HG02938 (cell line): ENCODE measurements around the gene PCSK5.

Experiments
- ATAC-seq: cut with Tn5 transposase; IDR thresholded peaks from one replicate; pipeline ENCODE4 v1.9.1; 2021; ENCODE audit warnings: mild to moderate bottlenecking, moderate library complexity; ENCODE audit not compliant: unreplicated experiment

Gene PCSK5

GRCh38 chr9:76176171-76176570 lies 285.7 kb downstream of the PCSK5 start:
- ATAC-seq, result no peak

GRCh38 chr9:76177931-76178330 lies 287.5 kb downstream of the PCSK5 start:
- ATAC-seq, result no peak

DNA sequence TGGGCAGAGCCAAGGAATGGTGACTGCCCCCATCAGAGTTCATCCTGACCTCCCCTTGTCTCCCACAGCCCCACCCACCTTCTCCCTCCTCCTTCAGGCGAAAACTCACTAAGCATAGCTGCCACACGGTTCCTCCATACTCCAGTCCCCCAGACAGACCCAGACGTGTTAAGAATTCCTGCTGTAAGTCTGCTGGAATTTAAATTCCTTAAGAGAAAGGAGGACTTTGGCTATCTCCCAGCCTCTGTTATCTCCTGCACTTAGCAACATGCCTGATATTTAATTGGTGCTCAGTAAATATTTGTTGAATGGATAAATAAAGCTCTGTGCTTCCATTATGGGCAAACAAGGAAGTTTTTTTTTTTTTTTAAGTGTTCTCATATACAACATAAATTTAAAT lies 290.1 kb downstream of the PCSK5 start:
- ATAC-seq, result no peak

- no peak for ATAC-seq
These were observed 290.7 kb downstream of the PCSK5 start for GRCh38 chr9:76181020-76181641.

GRCh38 chr9:76181781-76182180 lies 291.3 kb downstream of the PCSK5 start:
- no peak for ATAC-seq

DNA sequence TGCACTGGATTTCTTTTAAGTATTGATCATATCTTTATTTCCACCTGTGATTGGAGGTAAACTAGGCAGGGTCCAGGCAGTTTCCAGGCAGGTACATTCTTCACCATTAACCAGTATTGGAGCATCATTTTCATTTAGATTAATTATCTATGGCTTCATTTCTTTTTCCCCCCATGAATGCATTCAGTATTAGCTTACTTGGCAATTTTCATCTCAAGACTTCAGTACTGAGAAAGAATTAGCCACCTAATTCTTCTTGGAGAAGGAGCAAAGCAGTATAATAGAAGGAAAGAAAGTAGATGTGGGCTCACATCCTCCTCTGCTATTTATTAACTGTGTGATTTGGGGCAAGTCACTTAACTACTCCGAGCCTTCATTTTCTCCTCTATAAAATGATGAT lies 295.0 kb downstream of the PCSK5 start:
- no peak for ATAC-seq

GRCh38 chr9:76188286-76188685 lies 297.8 kb downstream of the PCSK5 start:
- ATAC-seq, result no peak

DNA sequence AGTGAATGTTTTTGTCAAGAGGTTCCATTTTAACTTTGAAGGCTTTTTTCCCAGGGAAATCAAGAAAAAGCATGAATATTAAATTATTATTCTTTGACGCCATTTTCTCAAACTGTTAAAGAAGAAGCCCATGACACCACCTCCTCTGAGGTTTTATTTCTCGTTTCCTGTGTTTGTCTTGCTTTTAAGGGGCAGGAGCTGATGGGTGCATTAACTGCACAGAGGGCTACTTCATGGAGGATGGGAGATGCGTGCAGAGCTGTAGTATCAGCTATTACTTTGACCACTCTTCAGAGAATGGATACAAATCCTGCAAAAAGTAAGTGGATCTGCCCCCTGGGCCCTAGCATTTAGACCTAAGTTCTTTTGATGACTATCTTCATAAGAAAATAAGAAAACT lies 298.4 kb downstream of the PCSK5 start:
- no peak for ATAC-seq

- no peak for ATAC-seq
These were observed 301.0 kb downstream of the PCSK5 start for GRCh38 chr9:76191493-76191892.

DNA sequence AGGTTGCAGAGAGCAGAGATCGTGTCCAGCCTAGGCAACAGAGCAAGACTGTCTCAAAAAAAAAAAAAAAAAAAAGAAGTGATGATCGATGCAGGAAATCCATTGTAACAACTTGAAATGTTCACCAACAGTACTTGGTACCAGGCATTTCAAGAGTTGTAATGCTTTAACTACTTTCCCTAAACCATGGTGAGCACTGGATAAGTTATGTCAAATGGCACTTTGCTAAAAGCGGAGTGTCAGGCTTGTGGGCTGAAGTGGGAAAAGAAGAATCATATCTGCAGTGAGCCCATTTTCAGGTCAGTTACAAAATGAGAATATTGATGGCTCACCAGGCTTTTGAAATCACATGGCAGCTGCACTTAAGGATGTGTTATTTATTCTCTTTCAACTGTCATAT lies 301.5 kb downstream of the PCSK5 start:
- ATAC-seq, result no peak

DNA sequence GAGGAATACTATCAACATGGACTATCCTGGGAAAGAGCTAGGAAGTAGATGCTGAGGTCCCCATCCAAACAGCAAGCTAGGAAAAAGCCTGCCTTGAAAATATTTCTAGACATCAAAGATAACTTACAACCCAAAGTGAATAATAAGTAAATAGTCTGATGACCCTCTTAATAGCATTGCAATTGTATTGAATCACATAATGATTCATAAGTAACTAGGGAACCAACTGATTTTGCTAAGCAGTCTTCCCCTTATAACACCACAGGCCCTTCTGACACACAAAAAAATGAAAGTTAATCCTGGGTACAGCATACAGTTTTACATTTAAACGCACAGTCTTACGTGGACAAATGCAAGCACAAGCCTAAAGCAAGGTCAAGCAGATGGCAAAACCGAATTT lies 304.4 kb downstream of the PCSK5 start:
- ATAC-seq, result no peak

GRCh38 chr9:76198336-76198735 lies 307.9 kb downstream of the PCSK5 start:
- ATAC-seq, result no peak

DNA sequence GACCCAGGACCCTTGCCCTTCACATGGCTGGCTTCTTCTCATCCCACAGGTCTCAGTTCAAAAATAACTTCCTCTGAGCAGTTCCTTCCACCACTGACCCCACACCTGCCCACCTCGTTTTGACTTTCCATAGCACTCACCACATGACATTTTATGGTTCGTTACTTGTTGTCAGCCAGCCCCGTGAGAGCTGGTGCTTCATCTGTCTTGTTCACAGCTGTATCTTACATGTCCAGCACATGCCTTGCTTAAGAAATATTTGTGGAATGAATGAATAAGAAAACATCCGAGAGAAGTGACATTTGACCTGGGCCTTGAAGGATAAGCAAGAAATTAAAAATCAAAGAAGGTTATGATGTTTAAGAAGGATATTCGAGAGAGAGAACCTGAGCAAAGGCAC lies 309.8 kb downstream of the PCSK5 start:
- ATAC-seq, result no peak

DNA sequence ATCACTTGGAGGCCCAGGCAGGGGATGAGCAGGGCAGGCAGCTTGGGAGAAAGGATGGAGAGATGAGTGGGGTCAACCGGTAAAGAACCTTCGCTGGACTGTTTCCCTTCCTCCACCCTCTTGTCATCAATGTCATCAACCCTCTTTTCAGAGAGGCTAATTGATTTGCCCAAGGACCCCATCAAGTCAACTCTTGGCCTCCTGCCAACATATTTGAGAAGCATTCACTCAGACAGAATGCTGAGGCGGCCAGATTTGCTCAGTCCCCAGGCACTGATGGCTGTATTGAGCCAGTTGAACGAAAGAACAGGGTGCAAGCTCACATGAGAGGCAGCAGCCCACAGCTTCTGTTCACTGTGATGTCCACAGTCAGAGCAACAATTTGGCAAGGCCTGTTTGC lies 310.3 kb downstream of the PCSK5 start:
- ATAC-seq, result no peak

- no peak for ATAC-seq
These were observed 312.9 kb downstream of the PCSK5 start for GRCh38 chr9:76203373-76203772.

GRCh38 chr9:76206821-76207220 lies 316.3 kb downstream of the PCSK5 start:
- no peak for ATAC-seq

GRCh38 chr9:76213751-76214150 lies 323.3 kb downstream of the PCSK5 start:
- no peak for ATAC-seq

DNA sequence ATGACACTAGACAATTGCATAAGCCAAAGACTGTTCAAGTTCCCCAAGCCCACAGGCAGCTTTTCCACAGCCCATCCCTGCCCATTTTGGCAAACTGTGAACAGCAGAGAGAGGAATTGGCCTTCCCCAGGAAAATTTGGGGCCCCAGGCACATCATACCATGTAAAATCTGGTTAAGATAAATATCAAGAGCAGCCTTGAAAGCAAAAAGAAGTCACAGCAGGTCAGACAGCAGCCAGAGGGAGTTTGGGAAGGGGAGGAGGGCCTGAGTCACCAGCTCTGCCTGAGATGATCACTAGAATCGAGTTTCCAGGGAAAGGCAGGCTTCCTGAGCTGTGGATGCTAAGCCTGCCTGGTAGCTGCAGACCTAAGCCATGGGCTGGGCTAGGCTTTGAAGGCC lies 324.6 kb downstream of the PCSK5 start:
- ATAC-seq, result no peak

DNA sequence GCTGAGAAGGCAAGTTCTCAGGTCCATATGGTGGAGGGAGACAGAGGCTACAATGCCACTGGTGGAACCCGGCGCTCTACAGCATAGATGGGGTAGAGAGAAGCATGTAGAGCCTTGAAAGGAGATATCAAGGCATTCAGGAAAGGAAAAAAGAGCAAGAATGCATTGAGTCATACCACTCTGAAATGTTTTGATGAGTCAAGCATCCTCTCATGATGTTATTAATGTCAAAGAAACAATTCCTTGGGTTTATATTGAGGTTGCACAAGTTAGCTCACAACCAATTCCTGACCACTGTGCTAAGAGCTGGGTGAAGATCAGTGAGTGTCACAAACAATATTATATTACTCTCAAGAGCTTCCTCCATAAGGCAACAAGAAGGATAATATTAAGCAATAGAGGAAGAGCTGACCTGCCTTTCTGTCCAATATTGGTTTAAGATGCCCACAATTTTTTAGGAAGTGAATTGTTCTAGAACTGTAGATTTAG lies 325.7 kb downstream of the PCSK5 start:
- ATAC-seq, result no peak

DNA sequence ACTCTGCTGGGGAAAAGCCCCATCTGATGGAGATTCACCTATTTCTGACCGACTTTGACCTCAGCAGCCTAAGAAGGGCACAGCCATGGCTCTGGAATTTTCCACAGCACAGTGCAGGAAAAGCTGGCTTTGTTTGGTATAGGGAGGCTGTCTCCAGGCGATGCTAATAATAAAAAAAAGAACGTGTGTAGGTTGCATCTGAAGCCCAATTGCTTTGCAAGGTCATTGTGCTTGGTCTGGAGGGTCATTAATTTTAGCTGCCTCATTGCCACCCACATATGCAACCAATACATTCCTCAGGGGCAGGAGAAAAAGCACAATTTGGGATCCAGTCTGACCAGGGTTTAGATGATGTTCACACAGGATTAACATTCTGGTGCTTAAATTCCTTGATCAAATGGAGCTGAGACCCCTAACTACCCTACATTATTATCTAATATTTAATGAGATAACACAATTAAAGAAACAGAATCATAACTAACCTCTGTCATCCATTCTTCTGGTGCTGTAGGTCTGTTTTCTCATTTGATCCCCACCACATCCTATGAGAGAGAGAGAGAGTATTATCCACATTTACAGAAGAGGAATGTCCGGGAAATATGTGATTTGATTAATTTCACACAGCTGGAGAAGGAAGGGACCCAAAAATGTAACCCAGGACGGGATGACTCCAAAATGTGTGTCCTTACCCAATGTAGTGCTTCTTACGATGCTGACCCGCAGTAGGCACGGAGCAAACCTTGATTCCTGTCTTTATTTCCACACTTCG lies 327.8 kb downstream of the PCSK5 start:
- no peak for ATAC-seq

DNA sequence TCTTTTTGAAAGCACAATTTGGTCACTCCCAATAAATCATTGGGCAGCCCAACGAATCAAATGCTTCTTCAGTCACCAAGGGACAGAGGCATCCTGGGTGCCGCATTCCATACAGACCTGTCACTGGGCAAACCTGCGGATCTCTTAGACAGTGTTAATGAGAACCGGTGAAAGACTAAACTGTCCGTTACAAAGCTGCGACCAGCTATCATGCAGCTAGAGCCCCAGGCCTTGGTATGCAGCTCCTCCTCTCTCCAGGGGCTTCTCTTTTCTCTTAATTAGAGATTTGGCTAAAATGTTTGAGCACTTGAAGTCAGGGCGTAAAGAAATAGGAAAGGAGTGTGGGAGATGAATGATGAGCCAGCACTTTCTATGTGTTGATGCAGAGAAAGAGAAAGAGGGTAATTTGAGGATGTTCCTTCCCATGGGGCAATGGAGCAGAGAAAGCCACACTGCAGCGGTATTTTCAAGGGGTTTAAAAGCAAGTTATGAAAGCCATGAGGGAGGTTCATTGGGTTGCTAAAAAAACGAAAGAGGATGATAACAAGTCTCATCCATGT lies 328.5 kb downstream of the PCSK5 start:
- no peak for ATAC-seq

DNA sequence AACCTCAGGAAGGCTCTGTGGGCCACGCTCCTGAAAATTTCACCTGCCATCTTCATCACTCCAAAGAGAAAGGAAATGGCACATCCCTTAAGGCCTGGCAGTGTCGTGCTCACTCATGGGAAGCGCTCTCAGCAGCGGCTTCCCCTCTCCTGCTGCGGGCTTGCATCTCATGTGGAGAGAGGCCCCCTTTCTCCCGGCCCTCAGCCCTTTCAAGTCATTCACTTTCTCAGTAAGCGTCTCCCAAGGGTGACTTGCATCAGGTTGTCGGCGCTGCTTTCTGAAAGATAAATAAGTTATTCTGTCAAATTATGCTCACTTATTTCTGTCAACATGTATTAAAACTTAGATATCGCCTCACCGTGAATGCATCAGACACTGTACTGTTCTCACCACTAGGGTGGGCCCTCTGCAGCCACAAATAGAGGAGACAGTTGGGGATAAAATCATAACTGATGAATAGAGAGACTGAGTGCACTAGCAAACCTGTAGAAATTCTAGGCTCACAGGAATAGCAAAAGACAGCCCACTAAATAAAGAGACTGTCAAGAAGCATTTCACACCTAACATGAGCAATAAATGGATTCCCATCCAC lies 329.2 kb downstream of the PCSK5 start:
- no peak for ATAC-seq
